GM12878 (cell line): ENCODE results near the gene PARP15. TPM values are rescaled to one million over a fixed set of nuclear protein-coding genes. Genes with fewer than 3 reads are reported as not detected.
A peak's percentile ranks its signal among the peaks of the same experiment; 100 is the strongest.

Experiments used
- ATAC-seq: fragments of 200-7000 bp; cut with Tn5 transposase; 3 replicates; pipeline ENCODE4 v1.9.1; 2020; ENCODE audit warnings: mild to moderate bottlenecking, moderate library complexity
- BruUV-seq: library from RNA; stranded (reverse); fragments of 400-500 nt; replicated peaks from 2 replicates; lab custom pipeline; 2021; lab: Mats Ljungman, UMichigan
- CTCF ChIA-PET: fragments of 300-600 bp; sonication (Branson Sonifier 250); formaldehyde crosslinking; extraction: SDS; loops from one replicate; lab custom pipeline; 2021; ENCODE audit warnings: inconsistent platforms; lab: Yijun Ruan, JAX
- POLR2A ChIA-PET: fragments of 350-600 bp; formaldehyde crosslinking; extraction: SDS; loops from one replicate; lab custom pipeline; 2021; ENCODE audit warnings: inconsistent platforms; lab: Charles Lee
- RAD21 ChIA-PET: fragments of 300-600 bp; sonication (Branson Sonifier 250); formaldehyde crosslinking; loops from one replicate; lab custom pipeline; 2023; ENCODE audit warnings: antibody characterized with exemption; ENCODE audit not compliant: unreplicated experiment; lab: Charles Lee
- SMC1A ChIA-PET: fragments of 300-600 bp; sonication (Branson Sonifier 250); formaldehyde crosslinking; loops from one replicate; lab custom pipeline; 2023; ENCODE audit not compliant: unreplicated experiment, uncharacterized antibody; lab: Charles Lee
- DNase-seq: peaks from one replicate; pipeline ENCODE4 v3.0.0-alpha.2; 2011; ENCODE audit warnings: low read depth, low spot score
- FAIRE-seq: peaks from 3 replicates; lab custom pipeline; 2011; peaks lifted over from hg19 to GRCh38; lab: Jason Lieb, UNC
- H2AFZ ChIP-seq: 2 replicates; pipeline ENCODE4 v1.6.0; 2011; ENCODE audit warnings: low read depth, low read length, control low read depth; ENCODE audit not compliant: control insufficient read depth
- H3K27ac ChIP-seq: 2 replicates; pipeline ENCODE4 v1.5.1; 2011; ENCODE audit warnings: control low read depth; ENCODE audit not compliant: control insufficient read depth, insufficient read depth
- H3K27me3 ChIP-seq, 2 experiments: replicated peaks in 1 of 2; 2 replicates each; pipeline versions ENCODE4 v1.6.0 to v1.6.1; 2011; ENCODE audit warnings: low read length in 1 of 2; ENCODE audit not compliant: control insufficient read depth in 2 of 2, insufficient read depth in 2 of 2
- H3K36me3 ChIP-seq, 2 experiments: 2 replicates each; pipeline ENCODE4 v1.5.1; 2011; ENCODE audit warnings: low read length in 1 of 2; ENCODE audit not compliant: control insufficient read depth in 2 of 2, insufficient read depth in 2 of 2
- H3K4me1 ChIP-seq: 2 replicates; pipeline ENCODE4 v1.6.1; 2011; ENCODE audit warnings: mild to moderate bottlenecking, low read length, moderate library complexity, mixed read lengths; ENCODE audit not compliant: control insufficient read depth, insufficient read depth
- H3K4me2 ChIP-seq: 2 replicates; pipeline ENCODE4 v1.6.0; 2011; ENCODE audit warnings: control low read depth; ENCODE audit not compliant: control insufficient read depth, insufficient read depth
- H3K4me3 ChIP-seq: fragments of 200-600 bp; sonication (generic); 2 replicates; pipeline ENCODE4 v1.5.1; 2016
- H3K79me2 ChIP-seq: 2 replicates; pipeline ENCODE4 v1.6.0; 2011; ENCODE audit warnings: low read length; ENCODE audit not compliant: control insufficient read depth, insufficient read depth
- H3K9ac ChIP-seq: 2 replicates; pipeline ENCODE4 v1.8.0; 2011; ENCODE audit warnings: low read length, control low read depth, mixed read lengths; ENCODE audit not compliant: control insufficient read depth, insufficient read depth
- H3K9me3 ChIP-seq: replicated peaks from 3 replicates; pipeline ENCODE4 v1.5.1; 2011; ENCODE audit warnings: mild to moderate bottlenecking, low read length; ENCODE audit not compliant: control insufficient read depth, insufficient read depth
- H4K20me1 ChIP-seq: 2 replicates; pipeline ENCODE4 v1.6.0; 2011; ENCODE audit not compliant: control insufficient read depth, insufficient read depth
- BMI1 ChIP-seq: fragments of 450-650 bp; IDR thresholded peaks from 2 replicates; pipeline ENCODE4 v1.6.1; 2016; ENCODE audit warnings: mild to moderate bottlenecking, moderate library complexity, borderline replicate concordance
- EED ChIP-seq: sonication (generic); IDR thresholded peaks from 2 replicates; pipeline ENCODE4 v1.6.1; 2016; ENCODE audit warnings: antibody characterized with exemption, low read depth
- EZH2 ChIP-seq: IDR thresholded peaks from 2 replicates; pipeline ENCODE4 v1.6.1; 2012; ENCODE audit warnings: low read depth, mild to moderate bottlenecking, control low read depth, inconsistent platforms, low read length, borderline replicate concordance; ENCODE audit not compliant: control insufficient read depth
- FOXM1 ChIP-seq: IDR thresholded peaks from 2 replicates; pipeline ENCODE4 v1.6.1; 2012; ENCODE audit warnings: low read depth, mild to moderate bottlenecking, inconsistent platforms, low read length, moderate library complexity
- JUND ChIP-seq: IDR thresholded peaks from 2 replicates; pipeline ENCODE4 v1.6.1; 2012; ENCODE audit warnings: low read depth, mild to moderate bottlenecking, low read length, improper control_type of control experiment, moderate library complexity
- MLLT1 ChIP-seq: fragments of 450-650 bp; IDR thresholded peaks from 2 replicates; pipeline ENCODE4 v1.6.1; 2016; ENCODE audit warnings: mild to moderate bottlenecking
- MYC ChIP-seq: IDR thresholded peaks from 2 replicates; pipeline ENCODE4 v1.6.1; 2011; ENCODE audit warnings: mild to moderate bottlenecking, low read length, moderate library complexity, inconsistent platforms; ENCODE audit not compliant: insufficient read depth, insufficient replicate concordance, insufficient read length, severe bottlenecking
- POLR2A ChIP-seq: IDR thresholded peaks from 2 replicates; pipeline ENCODE4 v1.6.1; 2011; ENCODE audit warnings: low read depth, mild to moderate bottlenecking, low read length
- POU2F2 ChIP-seq: IDR thresholded peaks from 3 replicates; pipeline ENCODE4 v1.6.1; 2011; ENCODE audit warnings: low read depth, mild to moderate bottlenecking, low read length, borderline replicate concordance
- RELA ChIP-seq: fragments of 450-650 bp; IDR thresholded peaks from 2 replicates; pipeline ENCODE4 v1.8.0; 2014; ENCODE audit warnings: borderline replicate concordance; ENCODE audit not compliant: partially characterized antibody
- SMAD5 ChIP-seq: IDR thresholded peaks from 2 replicates; pipeline ENCODE4 v1.6.1; 2016; ENCODE audit warnings: antibody characterized with exemption, low read depth
- SMARCA5 ChIP-seq: fragments of 450-650 bp; IDR thresholded peaks from 2 replicates; pipeline ENCODE4 v1.6.1; 2017; ENCODE audit warnings: mild to moderate bottlenecking
- SMC3 ChIP-seq: IDR thresholded peaks from 2 replicates; pipeline ENCODE4 v1.6.1; 2011; ENCODE audit warnings: low read length, improper control_type of control experiment, borderline replicate concordance
- SP1 ChIP-seq: IDR thresholded peaks from one replicate; pipeline ENCODE4 v1.6.1; 2011; ENCODE audit warnings: low read depth, low read length
- TARDBP ChIP-seq: IDR thresholded peaks from 2 replicates; pipeline ENCODE4 v1.6.1; 2016; ENCODE audit warnings: borderline replicate concordance
- TBL1XR1 ChIP-seq: IDR thresholded peaks from 2 replicates; pipeline ENCODE4 v1.6.1; 2012; ENCODE audit warnings: low read depth, low read length, improper control_type of control experiment
- USF1 ChIP-seq: IDR thresholded peaks from 2 replicates; pipeline ENCODE4 v1.6.1; 2011; ENCODE audit warnings: borderline replicate concordance, low read depth, mild to moderate bottlenecking, moderate library complexity, mixed read lengths, low read length; ENCODE audit not compliant: insufficient read depth; ENCODE audit errors: extremely low read length
- WGBS: methylation state at CpG from one replicate; pipeline ENCODE4 v1.1.6; 2016; ENCODE audit warnings: low lambda C conversion rate; ENCODE audit not compliant: insufficient replicate concordance, insufficient coverage; ENCODE audit errors: missing lambda C conversion rate; 5-methylcytosine and 5-hydroxymethylcytosine counted together
- in situ Hi-C: fragments of 300-500 bp; cut with MboI; formaldehyde crosslinking; loops from 9 replicates; pipeline ENCODE4 v1.14.3; 2018; ENCODE audit warnings: mixed read lengths
- intact Hi-C: fragments of 100-400 bp; cut with micrococcal nuclease; formaldehyde crosslinking; loops from one replicate; pipeline ENCODE4 v1.14.2; 2022; ENCODE audit not compliant: unreplicated experiment
- polyA plus RNA-seq, 11 experiments: library from polyadenylated mRNA; depleted of rRNA in 4 of 11; unstranded in 6 of 11; stranded (reverse) in 5 of 11; fragments of >200 nt; fragmentation: Nextera tagmentation in 4 of 11; fragmentation: Illumina TruSeq in 1 of 11; extraction: Ambion mirVana in 4 of 11; extraction: Trizol in 1 of 11; gene quantifications; 1 replicate in 1 of 11; 2 replicates in 10 of 11; pipeline versions ENCODE4 v1.2.1 to v1.2.3, GENCODE V29; 2011 to 2016; ENCODE audit warnings: inconsistent platforms in 2 of 11, missing spikeins in 2 of 11, low read depth in 1 of 11
- total RNA-seq, 4 experiments: library from RNA; depleted of rRNA in 3 of 4; stranded (reverse); fragments of >200 nt in 3 of 4; fragmentation: Illumina TruSeq in 1 of 4; extraction: Trizol in 1 of 4; gene quantifications; 2 replicates each; pipeline versions ENCODE4 v1.2.1 to v1.2.3, GENCODE V29; 2013 to 2021
- TF ChIP-seq, protein P1 (sequence below): fragments of 150-350 bp; IDR thresholded peaks from 2 replicates; pipeline ENCODE4 v1.6.1; 2014; ENCODE audit warnings: mild to moderate bottlenecking, low read depth, low read length

The PARP15 gene
- total and polyA plus RNA-seq, 10 of the 15 experiments (the other 5 are each of a cell fraction or from before 2014, with no cell fraction given) = 9.0 to 234 (median 36.3) TPM

- TF ChIP-seq MLLT1 = no peak
- no peak for TF ChIP-seq EED
- TF ChIP-seq, all 136 proteins: peak for 0
These were observed 16.6 kb downstream of the PARP15 start (continued) for GRCh38 chr3:122594025-122594424.

DNA sequence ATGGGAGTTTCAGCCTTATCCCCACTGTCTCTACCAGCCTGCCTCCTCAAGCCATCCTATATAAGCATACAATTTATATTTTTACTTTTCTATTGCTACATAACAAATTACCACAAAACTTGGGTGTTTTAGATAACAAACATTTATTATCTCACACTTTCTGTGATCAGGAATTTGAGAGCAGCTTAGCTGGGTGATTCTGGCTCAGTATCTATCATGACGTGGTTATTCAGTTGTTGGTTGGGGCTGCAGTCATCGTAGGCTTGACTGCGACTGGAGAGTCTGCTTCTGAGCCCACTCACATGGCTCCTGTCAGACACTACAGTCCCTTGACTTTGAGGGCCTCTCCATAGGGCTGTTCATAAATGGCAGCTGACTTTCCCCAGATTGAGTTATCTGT lies 20.7 kb downstream of the PARP15 start:
- SMC1A ChIA-PET = interaction anchor here (0.8 to 2.7 kb wide), 2 partner anchors 14 to 81 kb away, joined by 4 to 10 read pairs; no protein-coding TSS in a partner anchor

More for the DNA sequence above, 20.7 kb downstream of the PARP15 start:
- Histone ChIP-seq H3K4me1 (0 out of 2 replicates have a peak, but pooled peaks cover 3% of the 10 kb centered on the region), H3K4me3 (no peak overlapping the region), H3K9ac (no peak overlapping the region), H2AFZ (peak overlapping the region; percentile 44; the same call in 1 of the 2 replicates), H4K20me1 (no peaks in the 10 kb centered on the region), H3K4me2 (0 out of 2 replicates have a peak overlapping the region, but pooled peaks have one; percentile 30), H3K27me3 (no peaks in the 10 kb centered on the region), H3K79me2 (no peaks in the 10 kb centered on the region; the same call in 1 of the 2 replicates), H3K27ac (no peak overlapping the region)
- in situ Hi-C loops = no loop called here
- CTCF ChIA-PET = no interaction called here
- WGBS = 100% methylated on average over 3 of the region's 3 CpGs
- BruUV-seq = no TSS peak
- FAIRE-seq (no peak), ATAC-seq (no peak; the same call in 2 of the 3 replicates), DNase-seq (no peak)
- intact Hi-C loops = no loop called here
- no peak for TF ChIP-seq SMC3
- TF ChIP-seq JUND = no peak
- TF ChIP-seq MYC = no peak
- no peak for TF ChIP-seq SMAD5
- no peak for TF ChIP-seq RELA
- TF ChIP-seq USF1 = no peak
- no peak for TF ChIP-seq SP1
- no peak for TF ChIP-seq POLR2A
- no peak for TF ChIP-seq EZH2
- TF ChIP-seq TBL1XR1 = no peak
- no peak for TF ChIP-seq POU2F2
- TF ChIP-seq, protein P1, sequence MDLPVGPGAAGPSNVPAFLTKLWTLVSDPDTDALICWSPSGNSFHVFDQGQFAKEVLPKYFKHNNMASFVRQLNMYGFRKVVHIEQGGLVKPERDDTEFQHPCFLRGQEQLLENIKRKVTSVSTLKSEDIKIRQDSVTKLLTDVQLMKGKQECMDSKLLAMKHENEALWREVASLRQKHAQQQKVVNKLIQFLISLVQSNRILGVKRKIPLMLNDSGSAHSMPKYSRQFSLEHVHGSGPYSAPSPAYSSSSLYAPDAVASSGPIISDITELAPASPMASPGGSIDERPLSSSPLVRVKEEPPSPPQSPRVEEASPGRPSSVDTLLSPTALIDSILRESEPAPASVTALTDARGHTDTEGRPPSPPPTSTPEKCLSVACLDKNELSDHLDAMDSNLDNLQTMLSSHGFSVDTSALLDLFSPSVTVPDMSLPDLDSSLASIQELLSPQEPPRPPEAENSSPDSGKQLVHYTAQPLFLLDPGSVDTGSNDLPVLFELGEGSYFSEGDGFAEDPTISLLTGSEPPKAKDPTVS = no peak
- no peak for TF ChIP-seq TARDBP
- TF ChIP-seq FOXM1 = no peak
- TF ChIP-seq BMI1 = no peak
- TF ChIP-seq SMARCA5 = no peak
- TF ChIP-seq, all 136 proteins: peak for 0
- ChIA-PET RAD21 (no interaction called here), POLR2A (no interaction called here)
- Histone ChIP-seq H3K36me3 (no peaks in the 10 kb centered on the region), H3K9me3 (no peaks in the 10 kb centered on the region; the same call in 2 of the 3 replicates)
